Activated CD8-positive, alpha-beta memory T cell treated with anti-CD3 and anti-CD28 coated beads for 36 hours (primary cell): ENCODE results near the gene ZNF454. TPM values are rescaled to one million over a fixed set of nuclear protein-coding genes. Genes with fewer than 3 reads are reported as not detected.

ENCODE experiments used
- CTCF ChIA-PET: fragments of 350-600 bp; sonication (Branson Sonifier 250); formaldehyde crosslinking; loops from one replicate; lab custom pipeline; 2021; ENCODE audit warnings: antibody characterized with exemption; lab: Charles Lee
- POLR2A ChIA-PET: fragments of 350-600 bp; sonication (Branson Sonifier 250); formaldehyde crosslinking; loops from one replicate; lab custom pipeline; 2021; ENCODE audit warnings: antibody characterized with exemption; lab: Charles Lee
- total RNA-seq, 2 experiments: library from RNA; stranded (reverse); gene quantifications; one replicate each; pipeline ENCODE4 v1.2.3, GENCODE V29; 2021

The ZNF454 gene
- total RNA-seq, 2 experiments from 2014 or later, result not detected

DNA sequence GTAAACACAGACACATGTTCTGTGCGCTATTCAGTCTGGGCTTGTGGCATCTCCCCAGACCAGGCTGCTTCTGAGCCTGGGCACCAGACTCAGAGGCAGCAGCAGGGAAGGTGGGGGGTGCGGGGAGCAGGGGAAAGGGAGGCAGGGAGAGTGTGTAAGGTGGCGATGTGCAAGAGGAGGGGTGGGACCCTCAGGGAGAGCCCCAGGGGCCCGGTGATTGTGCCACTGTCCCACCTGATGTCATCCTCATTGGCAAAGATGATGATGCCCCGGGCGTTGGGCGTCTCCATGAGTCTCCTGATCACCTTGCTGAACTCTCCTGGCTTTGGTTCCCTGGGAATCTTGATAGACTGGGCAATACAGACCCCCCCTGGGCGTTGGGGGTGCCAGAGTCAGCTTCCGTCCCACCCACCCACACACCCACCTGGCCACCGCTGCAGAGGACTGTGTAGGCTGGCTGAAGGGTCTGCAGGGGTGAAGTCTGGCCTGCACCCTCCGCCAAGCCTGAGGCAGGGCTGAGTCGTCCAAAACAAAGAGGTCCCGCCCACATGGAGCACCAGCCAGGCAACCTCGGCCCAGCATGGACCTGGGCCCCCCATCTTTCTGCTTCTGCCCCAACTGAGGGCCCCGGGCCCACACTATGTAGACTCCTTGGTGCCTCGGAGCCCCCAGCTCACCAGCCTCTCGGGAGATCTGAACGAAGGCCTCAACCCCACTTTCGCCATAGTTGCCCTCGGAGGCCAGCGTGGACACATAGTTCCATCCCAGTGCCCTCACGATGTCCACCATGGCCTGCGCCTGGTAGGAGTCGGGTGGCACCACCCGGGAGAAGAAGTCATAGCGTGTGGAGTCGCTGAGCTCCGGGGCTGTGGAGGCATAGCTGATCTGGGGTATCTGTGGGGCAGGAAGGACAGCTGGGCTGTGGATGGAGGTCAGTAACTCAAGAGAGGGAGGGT is 50.5 kb downstream of the ZNF454 start:
- CTCF ChIA-PET, result no interaction called here
- POLR2A ChIA-PET, result no interaction called here

DNA sequence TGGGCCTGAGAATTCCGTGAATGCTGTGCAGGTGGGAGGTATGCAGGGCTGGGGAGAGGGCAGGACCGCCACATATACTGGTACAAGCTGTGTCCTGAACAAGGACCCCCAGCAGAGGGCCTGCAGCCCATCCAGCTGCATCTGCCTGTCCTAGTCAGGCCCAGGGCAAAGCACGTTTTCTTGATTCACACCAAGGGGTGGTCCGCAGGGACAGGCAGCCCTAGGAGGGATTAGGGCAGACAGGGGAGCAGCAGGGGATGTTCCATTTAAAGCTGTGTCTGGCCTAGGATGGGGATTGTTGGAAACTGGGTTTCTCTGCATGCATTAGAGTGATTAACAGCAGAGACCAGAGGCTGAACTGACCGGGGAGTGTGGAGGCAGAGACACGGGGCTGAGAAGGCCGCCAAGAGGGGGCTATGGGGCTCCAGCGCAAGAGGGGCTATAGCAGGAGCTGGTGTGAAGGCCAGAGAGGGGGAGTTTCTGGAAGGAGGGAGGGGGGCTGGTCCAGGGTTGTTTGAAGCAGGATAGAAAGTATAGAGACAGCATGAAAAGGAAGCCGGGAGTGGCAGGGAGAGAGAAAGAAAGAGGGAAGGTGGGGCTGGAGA is 51.4 kb downstream of the ZNF454 start:
- ChIA-PET POLR2A (no interaction called here), CTCF (no interaction called here)

GRCh38 chr5:178993236-178993765 is 52.3 kb downstream of the ZNF454 start:
- CTCF ChIA-PET, result no interaction called here
- POLR2A ChIA-PET, result no interaction called here

DNA sequence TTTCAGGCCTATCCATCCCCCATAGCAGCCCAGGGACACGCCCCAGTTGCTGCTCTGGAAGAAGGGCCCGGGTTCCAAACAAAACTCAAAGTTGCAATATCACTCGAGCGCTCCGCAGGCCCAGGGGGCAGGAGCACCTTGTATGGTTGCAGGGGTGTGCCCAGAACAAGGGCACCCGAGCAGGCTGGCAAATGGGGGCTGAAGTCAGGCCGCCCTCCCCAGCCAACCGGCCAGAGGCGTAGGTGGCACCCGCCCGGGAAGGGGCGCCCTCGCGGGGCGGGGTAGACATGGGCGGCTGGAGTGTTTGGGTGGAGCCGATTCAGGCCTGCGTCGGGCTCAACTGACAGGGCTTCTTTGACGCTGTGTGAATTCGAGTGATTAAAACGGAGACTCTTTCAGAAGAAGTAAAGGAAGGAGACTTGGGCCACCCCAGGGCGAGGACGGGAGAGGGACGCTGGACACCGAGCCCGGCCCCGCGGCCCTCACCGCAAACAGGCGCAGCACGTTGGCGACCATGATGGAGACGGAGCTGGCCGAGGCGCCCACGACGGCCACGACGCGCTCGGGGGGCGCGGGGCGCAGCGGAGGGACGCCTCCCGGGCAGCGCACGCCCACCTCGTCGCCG is 53.1 kb downstream of the ZNF454 start:
- CTCF ChIA-PET, result no interaction called here
- POLR2A ChIA-PET, result no interaction called here

DNA sequence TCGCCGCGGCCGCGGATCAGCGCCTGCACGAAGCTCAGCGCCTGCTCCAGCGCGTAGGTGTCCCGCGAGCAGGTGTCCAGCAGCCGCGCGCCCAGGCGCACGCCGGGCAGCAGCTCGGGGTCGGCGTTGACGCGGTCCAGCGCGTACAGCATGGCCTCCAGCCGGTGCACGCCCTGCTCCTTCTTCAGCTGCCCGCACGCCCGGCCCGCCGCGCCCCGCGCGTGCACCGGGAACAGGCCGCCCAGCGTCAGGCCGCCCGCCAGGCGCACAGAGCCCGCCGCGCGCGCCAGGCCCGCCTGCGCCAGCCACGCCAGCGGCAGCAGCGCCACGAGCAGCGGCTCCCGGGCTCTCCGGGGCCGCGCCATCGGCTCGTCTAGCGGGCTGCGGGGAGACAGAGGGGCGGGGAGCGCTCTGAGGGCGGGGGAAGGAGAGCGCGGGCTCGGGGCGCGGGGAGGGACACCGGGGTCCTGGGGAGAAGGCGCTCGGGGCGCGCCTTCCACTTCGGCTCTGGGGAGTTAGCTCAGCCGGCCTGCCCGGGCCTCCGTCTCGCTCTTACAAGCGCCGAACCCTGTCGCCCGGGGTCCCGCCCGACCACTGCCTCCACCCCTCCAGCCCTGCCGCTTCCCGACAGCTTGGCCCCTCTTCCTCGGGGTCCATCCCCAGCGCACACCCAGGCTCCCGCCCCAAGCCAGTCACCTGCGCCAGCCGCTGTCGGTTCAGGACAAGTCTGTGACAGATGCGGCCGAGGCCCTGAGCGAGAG is 53.8 kb downstream of the ZNF454 start, which contains the start of gene GRM6:
GRM6 (minus strand) TSS at position 741 of the 761 bp plus-strand sequence; CDS start at position 365, 376 bp downstream.
- ChIA-PET CTCF (no interaction called here), POLR2A (no interaction called here)

DNA sequence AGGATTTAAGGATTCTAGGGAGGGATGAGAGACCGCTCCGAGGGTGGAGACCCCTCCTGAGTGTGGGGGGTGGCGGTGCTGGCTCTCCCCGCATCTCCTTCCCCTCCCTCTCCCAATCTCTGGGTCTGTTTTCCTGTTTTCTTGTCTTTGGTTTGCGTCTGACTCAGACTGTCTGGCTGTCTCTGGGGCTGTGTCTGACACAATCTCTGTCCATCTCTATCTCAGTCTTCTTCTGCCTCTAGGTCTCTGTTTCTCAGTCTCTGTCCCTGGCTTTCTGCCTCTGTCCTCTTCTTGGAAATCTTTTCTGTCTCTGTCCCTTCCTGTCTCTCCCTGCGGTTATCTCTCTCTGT is 54.3 kb downstream of the ZNF454 start:
- ChIA-PET POLR2A (no interaction called here), CTCF (no interaction called here)

- ChIA-PET POLR2A (no interaction called here), CTCF (no interaction called here)
Measured at GRCh38 chr5:178996156-178996555, 55.2 kb downstream of the ZNF454 start.

DNA sequence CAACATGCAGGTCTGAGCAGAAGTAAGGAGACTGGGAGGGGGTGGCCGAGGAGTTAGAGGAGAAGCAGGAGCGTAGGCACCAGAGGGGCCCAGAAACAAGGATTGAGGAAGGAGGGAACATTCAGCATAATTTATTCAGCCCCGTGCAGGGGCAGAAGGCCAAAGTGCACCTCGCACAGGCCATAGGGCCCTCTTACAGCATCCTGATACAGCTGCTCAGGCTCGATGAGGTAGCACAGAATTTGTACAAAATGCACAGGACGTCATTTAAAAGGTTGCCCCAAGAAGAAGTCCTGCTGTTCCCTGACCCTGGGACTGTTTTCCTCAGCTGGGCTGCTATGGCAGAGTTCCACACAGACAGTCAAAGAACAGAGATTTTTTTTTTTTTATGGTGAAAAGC is 56.2 kb downstream of the ZNF454 start:
- POLR2A ChIA-PET, result no interaction called here
- CTCF ChIA-PET, result no interaction called here

GRCh38 chr5:178998441-178998840 is 57.4 kb downstream of the ZNF454 start:
- ChIA-PET POLR2A (no interaction called here), CTCF (no interaction called here)

DNA sequence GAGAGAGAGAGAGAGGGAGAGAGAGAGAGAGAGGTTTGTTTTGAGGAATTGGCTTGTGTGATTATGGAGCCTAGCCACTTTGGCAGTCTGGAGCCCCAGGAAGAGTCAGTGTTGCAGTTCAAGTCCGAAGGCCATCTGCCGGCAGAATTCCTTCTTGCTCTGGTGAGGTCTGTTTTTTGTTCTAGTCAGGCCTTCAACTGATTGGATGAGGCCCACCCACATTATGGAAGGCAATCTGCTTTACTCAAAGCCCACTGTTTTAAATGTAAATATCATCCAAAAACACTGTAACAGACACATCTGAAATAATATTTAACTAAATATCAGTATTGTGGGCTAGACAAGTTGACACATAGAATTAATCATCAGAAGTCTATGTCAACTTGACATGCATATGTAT is 65.6 kb downstream of the ZNF454 start:
- CTCF ChIA-PET, result no interaction called here

GRCh38 chr5:179008667-179009066 is 67.7 kb downstream of the ZNF454 start:
- CTCF ChIA-PET, result no interaction called here
- POLR2A ChIA-PET, result no interaction called here

More for the DNA sequence above, 65.6 kb downstream of the ZNF454 start:
- POLR2A ChIA-PET, result no interaction called here

Other genes starting within 250 kb of the ZNF454 start
- gene ZNF354A, start 210.5 kb upstream of the ZNF454 start, total RNA-seq, result 1 to 10 TPM; 7.1 to 7.9 TPM
- 10 to 100 TPM in 1 of 2 experiments, 1 to 10 TPM in 1; 10.0 to 11.3 TPM for gene ZNF354B, start 81.2 kb upstream of the ZNF454 start, total RNA-seq
- gene ZFP2, start 45.3 kb upstream of the ZNF454 start, total RNA-seq, result under 1 TPM; 0.42 to 0.61 TPM
- gene GRM6, start 54.1 kb downstream of the ZNF454 start, total RNA-seq, result not detected
- 1 to 10 TPM; 2.4 to 2.6 TPM for gene ZNF879, start 82.6 kb downstream of the ZNF454 start, total RNA-seq
- gene ZNF354C, start 119.2 kb downstream of the ZNF454 start, total RNA-seq, result 1 to 10 TPM; 5.7 to 6.1 TPM